ENCODE results near the gene HSH2D. TPM values are rescaled to one million over a fixed set of nuclear protein-coding genes. Genes with fewer than 3 reads are reported as not detected.

HSH2D gene
- total RNA-seq, 2 donors from 2014 or later = 0.66 to 0.68 TPM

DNA sequence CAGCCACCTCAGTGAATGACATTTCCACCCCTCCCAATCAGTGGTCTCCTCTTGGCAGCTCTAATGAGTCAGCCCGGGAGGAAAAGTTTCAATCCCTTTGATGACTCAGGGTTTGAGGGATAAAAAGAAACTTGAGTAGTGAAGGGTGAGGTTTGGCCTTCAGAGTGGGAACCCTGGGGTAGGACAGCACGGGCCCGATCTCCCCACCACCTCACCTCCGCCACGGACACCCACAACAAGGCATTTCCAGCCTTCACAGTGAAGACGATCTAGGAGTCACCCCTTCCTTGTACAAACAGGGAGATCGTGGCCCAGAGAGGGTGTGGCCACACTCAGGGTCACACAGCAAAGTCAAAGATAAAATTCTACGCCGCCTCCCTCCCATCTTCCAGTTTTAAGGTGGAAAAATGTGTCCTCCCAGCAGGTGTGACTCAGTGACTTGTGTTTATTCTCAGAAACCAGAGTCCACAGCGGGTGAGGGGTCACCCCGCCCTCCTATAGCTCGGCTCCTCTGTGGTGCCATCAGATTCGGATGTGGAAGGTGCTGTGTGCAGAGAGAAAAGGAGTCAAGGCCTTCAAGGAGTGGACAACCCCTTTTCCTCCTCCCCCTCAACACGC lies 17.6 kb downstream of the HSH2D start:
- Mint-ChIP-seq H3K36me3 (ENCODE audit: low read depth) (no peaks in the 10 kb centered on the region), H3K27me3 (ENCODE audit: insufficient read depth) (no peaks in the 10 kb centered on the region), H3K9me3 (no peaks in the 10 kb centered on the region), H3K27ac (peak overlapping the region; percentile 17), H3K4me1 (no peaks in the 10 kb centered on the region), H3K4me3 (no peak overlapping the region)
- no peak overlapping the region for H3K27ac ChIP-seq (ENCODE audit: low read depth, low read length)
- H3K4me3 ChIP-seq (ENCODE audit: low read length) = no peak overlapping the region
- H3K36me3 ChIP-seq (ENCODE audit: control insufficient read depth, insufficient read depth, low read length) = no peaks in the 10 kb centered on the region
- H3K4me1 ChIP-seq (ENCODE audit: control insufficient read depth, insufficient read depth, low read length) = no peaks in the 10 kb centered on the region
- H3K9me3 ChIP-seq (ENCODE audit: control insufficient read depth, low read length) = no peaks in the 10 kb centered on the region
- 72 to 81% methylated on average over 8 to 14 of the region's 14 CpGs for WGBS, 2 experiments (ENCODE audit: insufficient coverage in 1 of 2, insufficient read length in 1 of 2)
- TF ChIP-seq, protein P1, sequence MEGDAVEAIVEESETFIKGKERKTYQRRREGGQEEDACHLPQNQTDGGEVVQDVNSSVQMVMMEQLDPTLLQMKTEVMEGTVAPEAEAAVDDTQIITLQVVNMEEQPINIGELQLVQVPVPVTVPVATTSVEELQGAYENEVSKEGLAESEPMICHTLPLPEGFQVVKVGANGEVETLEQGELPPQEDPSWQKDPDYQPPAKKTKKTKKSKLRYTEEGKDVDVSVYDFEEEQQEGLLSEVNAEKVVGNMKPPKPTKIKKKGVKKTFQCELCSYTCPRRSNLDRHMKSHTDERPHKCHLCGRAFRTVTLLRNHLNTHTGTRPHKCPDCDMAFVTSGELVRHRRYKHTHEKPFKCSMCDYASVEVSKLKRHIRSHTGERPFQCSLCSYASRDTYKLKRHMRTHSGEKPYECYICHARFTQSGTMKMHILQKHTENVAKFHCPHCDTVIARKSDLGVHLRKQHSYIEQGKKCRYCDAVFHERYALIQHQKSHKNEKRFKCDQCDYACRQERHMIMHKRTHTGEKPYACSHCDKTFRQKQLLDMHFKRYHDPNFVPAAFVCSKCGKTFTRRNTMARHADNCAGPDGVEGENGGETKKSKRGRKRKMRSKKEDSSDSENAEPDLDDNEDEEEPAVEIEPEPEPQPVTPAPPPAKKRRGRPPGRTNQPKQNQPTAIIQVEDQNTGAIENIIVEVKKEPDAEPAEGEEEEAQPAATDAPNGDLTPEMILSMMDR (conservative IDR thresholded peaks at IDR 0.05) = no peak
- H3K9ac ChIP-seq (ENCODE audit: extremely low read depth, low read length, poor library complexity, severe bottlenecking) = no peak overlapping the region
- no peak for DNase-seq
- no peaks in the 10 kb centered on the region for H3K27me3 ChIP-seq (ENCODE audit: control insufficient read depth, insufficient read depth, low read length, poor library complexity, severe bottlenecking)

DNA sequence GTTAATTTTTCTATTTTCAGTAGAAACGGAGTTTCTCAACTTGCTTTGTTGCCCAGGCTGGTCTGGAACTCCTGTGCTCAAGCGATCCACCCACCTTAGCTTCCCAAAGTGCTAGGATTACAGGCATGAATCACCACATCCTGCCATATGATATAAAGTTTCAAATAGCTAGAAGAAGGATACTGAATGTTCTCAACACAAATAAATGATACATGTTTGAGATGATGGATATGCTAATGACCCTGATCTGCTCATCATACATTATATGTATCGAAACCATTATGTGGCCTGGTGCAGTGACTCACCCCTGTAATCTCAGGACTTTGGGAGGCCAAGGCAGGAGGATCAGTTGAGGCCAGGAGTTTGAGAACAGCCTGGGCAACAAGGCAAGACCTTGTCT lies 18.4 kb downstream of the HSH2D start:
- Mint-ChIP-seq H3K4me3 (no peak overlapping the region), H3K4me1 (no peaks in the 10 kb centered on the region), H3K27me3 (ENCODE audit: insufficient read depth) (no peaks in the 10 kb centered on the region), H3K36me3 (ENCODE audit: low read depth) (no peaks in the 10 kb centered on the region), H3K27ac (no peak overlapping the region), H3K9me3 (no peaks in the 10 kb centered on the region)
- TF ChIP-seq, protein P1 (conservative IDR thresholded peaks at IDR 0.05) = no peak
- Histone ChIP-seq H3K27me3 (ENCODE audit: control insufficient read depth, insufficient read depth, low read length, poor library complexity, severe bottlenecking) (no peaks in the 10 kb centered on the region), H3K36me3 (ENCODE audit: control insufficient read depth, insufficient read depth, low read length) (no peaks in the 10 kb centered on the region), H3K4me3 (ENCODE audit: low read length) (no peak overlapping the region), H3K27ac (ENCODE audit: low read depth, low read length) (no peak overlapping the region), H3K9ac (ENCODE audit: extremely low read depth, low read length, poor library complexity, severe bottlenecking) (no peak overlapping the region), H3K4me1 (ENCODE audit: control insufficient read depth, insufficient read depth, low read length) (no peaks in the 10 kb centered on the region), H3K9me3 (ENCODE audit: control insufficient read depth, low read length) (no peaks in the 10 kb centered on the region)
- WGBS, 2 experiments (ENCODE audit: insufficient coverage in 1 of 2, insufficient read length in 1 of 2) = 87 to 94% methylated on average over 3 of the region's 3 CpGs
- no peak for DNase-seq

DNA sequence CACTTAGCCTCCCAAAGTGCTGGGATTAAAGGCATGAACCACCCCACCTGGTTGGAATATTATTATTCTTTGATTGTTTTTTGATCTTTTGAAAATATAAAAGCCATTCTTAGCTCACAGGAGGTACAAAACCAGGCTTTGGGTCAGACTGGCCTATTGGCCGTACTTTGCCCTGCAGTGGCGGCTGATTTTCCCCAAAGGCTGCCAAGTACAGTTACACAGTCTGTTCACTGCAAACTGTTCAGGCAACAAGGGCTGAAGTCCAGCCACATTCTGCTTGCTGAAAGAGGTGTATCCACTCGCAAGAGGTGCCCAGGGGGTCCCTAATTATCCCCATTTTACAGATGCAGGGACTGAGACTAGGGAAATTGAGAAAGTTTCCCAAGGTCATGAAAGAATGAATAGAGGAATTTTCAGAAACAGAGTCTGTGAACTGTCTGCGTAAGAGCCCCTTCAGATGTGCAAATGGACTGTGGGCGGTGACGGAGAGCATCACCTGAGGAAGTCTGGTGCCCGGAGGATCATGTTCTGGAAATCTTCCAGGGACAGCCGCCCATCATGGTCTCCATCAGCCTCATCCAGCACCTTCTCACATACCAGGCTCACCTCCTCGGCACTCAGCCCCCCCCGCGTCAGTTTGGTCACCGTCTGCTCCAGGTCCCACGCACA lies 20.9 kb downstream of the HSH2D start:
- H3K27me3 Mint-ChIP-seq (ENCODE audit: insufficient read depth) = no peaks in the 10 kb centered on the region
- no peak for DNase-seq
- Histone ChIP-seq H3K27ac (ENCODE audit: low read depth, low read length) (no peak overlapping the region), H3K9ac (ENCODE audit: extremely low read depth, low read length, poor library complexity, severe bottlenecking) (no peak overlapping the region), H3K36me3 (ENCODE audit: control insufficient read depth, insufficient read depth, low read length) (no peaks in the 10 kb centered on the region), H3K4me1 (ENCODE audit: control insufficient read depth, insufficient read depth, low read length) (no peaks in the 10 kb centered on the region), H3K27me3 (ENCODE audit: control insufficient read depth, insufficient read depth, low read length, poor library complexity, severe bottlenecking) (no peaks in the 10 kb centered on the region), H3K9me3 (ENCODE audit: control insufficient read depth, low read length) (no peaks in the 10 kb centered on the region), H3K4me3 (ENCODE audit: low read length) (no peak overlapping the region)
- no peaks in the 10 kb centered on the region for H3K9me3 Mint-ChIP-seq
- no peaks in the 10 kb centered on the region for H3K4me1 Mint-ChIP-seq
- H3K36me3 Mint-ChIP-seq (ENCODE audit: low read depth) = no peaks in the 10 kb centered on the region
- TF ChIP-seq, protein P1 (conservative IDR thresholded peaks at IDR 0.05) = no peak
- H3K4me3 Mint-ChIP-seq = no peak overlapping the region
- WGBS, 2 experiments (ENCODE audit: insufficient coverage in 1 of 2, insufficient read length in 1 of 2) = 83 to 85% methylated on average over 7 to 13 of the region's 13 CpGs
- H3K27ac Mint-ChIP-seq = no peak overlapping the region

Data from endodermal cell (in vitro differentiated cells).